C4-2B (cell line): ENCODE data around the gene NOVA1.
A peak's percentile ranks its signal among the peaks of the same experiment; 100 is the strongest.

ENCODE experiments used
- H3K27ac ChIP-seq: fragments of 450-650 bp; 2 replicates; pipeline ENCODE4 v1.5.1; 2017
- ZFX ChIP-seq: fragments of 450-650 bp; IDR thresholded peaks from 2 replicates; pipeline ENCODE4 v1.6.1; 2017
- TF ChIP-seq, protein P1 (sequence below): fragments of 450-650 bp; conservative IDR thresholded peaks from 2 replicates; pipeline ENCODE4 v1.5.1; 2017; ENCODE audit warnings: mild to moderate bottlenecking

The NOVA1 gene

DNA sequence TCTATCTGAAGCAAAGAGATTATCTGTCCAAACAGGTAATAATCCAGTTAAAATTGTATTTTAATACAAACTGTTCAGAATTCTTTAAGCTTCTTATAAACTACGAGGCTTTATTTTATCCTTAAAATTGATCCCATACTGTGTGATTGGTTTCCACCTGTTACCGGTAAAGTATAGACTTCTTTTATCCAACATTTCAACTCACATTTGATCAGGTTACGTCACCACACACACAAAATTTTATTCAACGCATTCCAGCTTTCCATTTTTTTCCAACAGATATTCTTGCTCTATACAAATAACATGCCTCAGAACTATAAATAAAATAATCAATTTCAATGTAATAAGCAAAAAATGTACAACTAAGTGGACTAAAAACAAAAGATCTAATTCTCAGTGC is 4.5 kb downstream of the NOVA1 start:
- no peak overlapping the region for H3K27ac ChIP-seq
- TF ChIP-seq, protein P1, sequence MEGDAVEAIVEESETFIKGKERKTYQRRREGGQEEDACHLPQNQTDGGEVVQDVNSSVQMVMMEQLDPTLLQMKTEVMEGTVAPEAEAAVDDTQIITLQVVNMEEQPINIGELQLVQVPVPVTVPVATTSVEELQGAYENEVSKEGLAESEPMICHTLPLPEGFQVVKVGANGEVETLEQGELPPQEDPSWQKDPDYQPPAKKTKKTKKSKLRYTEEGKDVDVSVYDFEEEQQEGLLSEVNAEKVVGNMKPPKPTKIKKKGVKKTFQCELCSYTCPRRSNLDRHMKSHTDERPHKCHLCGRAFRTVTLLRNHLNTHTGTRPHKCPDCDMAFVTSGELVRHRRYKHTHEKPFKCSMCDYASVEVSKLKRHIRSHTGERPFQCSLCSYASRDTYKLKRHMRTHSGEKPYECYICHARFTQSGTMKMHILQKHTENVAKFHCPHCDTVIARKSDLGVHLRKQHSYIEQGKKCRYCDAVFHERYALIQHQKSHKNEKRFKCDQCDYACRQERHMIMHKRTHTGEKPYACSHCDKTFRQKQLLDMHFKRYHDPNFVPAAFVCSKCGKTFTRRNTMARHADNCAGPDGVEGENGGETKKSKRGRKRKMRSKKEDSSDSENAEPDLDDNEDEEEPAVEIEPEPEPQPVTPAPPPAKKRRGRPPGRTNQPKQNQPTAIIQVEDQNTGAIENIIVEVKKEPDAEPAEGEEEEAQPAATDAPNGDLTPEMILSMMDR, result no peak
- TF ChIP-seq ZFX, result no peak

DNA sequence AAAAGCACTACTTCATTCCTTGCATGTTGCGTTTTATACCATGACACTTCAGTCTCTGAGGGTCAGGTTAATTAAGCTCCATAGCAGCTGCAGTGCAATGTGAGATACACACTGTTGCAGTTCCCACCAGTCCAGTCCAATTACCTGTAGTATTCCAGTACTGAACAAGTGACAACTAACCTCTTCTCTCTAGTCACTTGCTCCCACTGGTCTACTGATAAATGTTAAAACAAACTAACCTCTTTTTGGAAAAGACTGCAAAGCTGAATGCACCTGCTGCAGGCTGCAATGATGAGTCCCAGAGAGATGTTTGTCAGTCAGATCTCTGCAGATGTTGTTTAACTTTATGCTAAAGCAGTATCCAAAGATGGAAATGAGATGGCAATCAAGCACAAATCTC is 7.9 kb downstream of the NOVA1 start:
- H3K27ac ChIP-seq, result no peak overlapping the region
- no peak for TF ChIP-seq ZFX
- TF ChIP-seq, protein P1, result no peak

DNA sequence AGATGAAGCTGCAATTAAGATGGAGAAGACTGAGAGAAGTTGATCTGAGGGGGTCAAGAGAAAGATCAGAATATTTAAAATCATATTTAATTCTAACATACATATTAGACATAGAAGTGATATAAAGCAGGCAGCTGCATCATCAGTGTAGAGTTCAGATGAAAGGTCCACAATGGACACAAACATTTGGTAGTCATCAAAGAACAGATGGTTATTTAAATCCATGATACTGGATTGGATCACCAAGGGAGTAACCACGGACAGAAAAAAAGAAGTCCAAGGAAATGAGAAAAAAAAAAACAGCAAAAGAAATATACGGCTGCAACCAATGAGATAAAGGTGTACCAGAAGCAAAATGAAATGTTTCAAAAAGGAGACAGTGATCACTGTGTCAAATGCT is 20.1 kb downstream of the NOVA1 start:
- no peak overlapping the region for H3K27ac ChIP-seq
- no peak for TF ChIP-seq ZFX
- TF ChIP-seq, protein P1, result no peak

DNA sequence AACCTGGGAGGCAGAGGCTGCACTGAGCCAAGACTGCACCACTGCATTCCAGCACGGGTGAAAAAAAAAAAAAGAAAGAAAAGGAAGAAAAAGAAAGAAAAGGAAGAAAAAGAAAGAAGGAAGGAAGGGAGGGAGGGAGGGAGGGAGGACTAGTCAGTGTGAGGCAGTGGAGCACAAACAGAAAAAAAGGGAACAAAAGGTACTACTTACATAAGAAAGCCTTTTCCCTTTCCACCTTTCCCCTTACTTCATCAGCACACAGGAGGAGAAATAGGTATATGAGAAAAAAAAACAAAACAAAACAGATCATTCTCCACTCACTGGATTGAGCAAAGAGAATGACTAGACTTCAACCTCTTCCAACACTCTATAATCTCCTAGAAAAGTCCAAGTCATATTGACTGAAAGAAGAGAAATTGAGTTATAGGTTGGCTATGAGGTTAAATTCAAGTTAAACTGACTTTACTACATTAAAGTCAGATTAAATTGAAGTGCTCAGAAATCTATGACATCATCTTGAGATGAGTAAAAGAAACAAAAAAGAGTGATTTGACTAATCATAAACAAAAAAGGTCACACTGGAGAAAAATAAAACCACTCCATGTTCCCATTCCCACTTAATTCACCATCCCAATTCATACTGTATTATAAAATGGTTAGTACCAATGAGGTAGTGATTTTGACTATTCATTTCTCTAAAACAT is 43.6 kb downstream of the NOVA1 start:
- TF ChIP-seq ZFX, result no peak
- H3K27ac ChIP-seq, result no peak overlapping the region

DNA sequence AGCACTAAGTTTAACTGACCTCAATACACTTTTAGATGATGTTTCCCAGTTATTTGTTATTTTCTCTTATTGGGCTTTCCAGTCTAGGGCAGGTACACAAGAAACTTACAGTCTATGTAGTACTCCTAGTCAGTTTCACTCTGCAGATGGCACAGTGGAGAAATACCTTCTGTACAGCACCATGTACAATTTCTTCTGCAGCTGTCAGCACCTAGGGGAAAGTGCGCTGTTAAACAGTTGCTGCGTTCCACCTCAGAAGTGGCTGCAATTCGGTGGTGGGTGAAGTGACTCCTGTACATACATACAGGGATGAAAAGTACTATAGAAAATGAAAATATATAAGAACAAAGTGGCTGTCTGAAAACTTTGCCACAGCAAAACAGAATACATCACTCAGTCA is 48.3 kb downstream of the NOVA1 start:
- no peak overlapping the region for H3K27ac ChIP-seq
- TF ChIP-seq, protein P1, result no peak
- TF ChIP-seq ZFX, result no peak

DNA sequence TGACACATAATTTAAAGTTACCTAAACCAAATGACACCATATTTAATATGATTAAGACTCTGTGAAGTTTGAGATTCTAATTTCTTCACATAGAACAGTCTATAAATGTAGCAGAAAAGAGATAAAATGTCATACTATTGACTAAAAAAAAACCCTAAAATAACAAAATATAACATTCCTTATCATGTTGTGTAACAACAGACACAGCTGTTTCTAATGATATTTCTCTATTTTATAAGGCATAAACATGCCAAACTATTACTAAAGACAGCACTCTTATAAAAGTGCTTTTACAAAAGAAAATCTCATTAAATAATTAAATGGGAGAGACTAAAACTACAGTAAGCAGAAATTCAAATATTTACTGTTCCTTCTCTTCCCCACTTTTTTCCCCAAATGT is 49.4 kb downstream of the NOVA1 start:
- no peak overlapping the region for H3K27ac ChIP-seq
- no peak for TF ChIP-seq ZFX
- TF ChIP-seq, protein P1, result no peak

DNA sequence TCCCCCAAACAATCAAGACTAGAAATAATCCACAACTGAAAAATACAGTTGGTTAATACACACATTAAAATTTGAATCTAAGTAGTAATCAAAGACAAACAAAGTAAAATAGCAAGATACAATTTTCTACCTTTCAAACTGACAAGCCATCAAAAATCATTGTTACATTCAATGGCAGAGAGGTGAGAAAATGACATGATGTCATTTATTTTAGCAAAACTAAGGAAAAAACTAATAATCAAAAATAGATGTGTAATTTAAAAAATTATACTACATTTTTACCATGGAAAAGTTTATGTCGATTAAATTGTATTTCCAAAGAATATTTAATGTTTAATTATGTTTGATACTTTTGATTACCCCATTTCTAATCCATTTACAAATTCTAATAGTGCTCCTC is 59.7 kb downstream of the NOVA1 start:
- TF ChIP-seq, protein P1, result no peak
- TF ChIP-seq ZFX, result no peak
- H3K27ac ChIP-seq, result no peak overlapping the region

DNA sequence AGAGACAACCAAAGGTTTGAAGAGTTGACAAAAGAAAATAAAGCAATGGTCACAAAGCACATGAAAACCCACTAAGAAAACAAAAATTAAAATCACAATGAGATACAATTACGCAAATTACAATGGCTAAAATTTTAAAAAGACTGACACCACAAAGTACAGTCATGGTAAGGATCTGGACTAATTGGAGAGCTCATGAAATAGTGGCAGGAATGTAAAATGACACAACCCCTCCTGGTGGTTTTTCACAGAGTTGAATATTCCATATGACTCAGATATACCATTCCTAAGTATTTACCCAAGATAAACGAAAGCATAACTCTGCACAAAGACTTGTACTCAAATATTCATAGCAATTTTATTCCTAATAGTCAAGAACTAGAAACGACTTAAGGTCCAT is 65.9 kb downstream of the NOVA1 start:
- TF ChIP-seq, protein P1, result peak; percentile 27
- TF ChIP-seq ZFX, result no peak
- no peak overlapping the region for H3K27ac ChIP-seq
